NB4 (cell line): ENCODE data around the gene BCOR.

Experiments
- CTCF ChIP-seq: IDR thresholded peaks from one replicate; pipeline ENCODE4 v1.5.1; 2012; ENCODE audit warnings: low read depth, low read length
- MAX ChIP-seq: IDR thresholded peaks from 2 replicates; pipeline ENCODE4 v1.6.1; 2011; ENCODE audit warnings: low read depth, low read length
- MYC ChIP-seq: IDR thresholded peaks from 2 replicates; pipeline ENCODE4 v1.6.1; 2011; ENCODE audit warnings: low read depth, low read length
- POLR2A ChIP-seq: IDR thresholded peaks from 2 replicates; pipeline ENCODE4 v1.6.1; 2011; ENCODE audit warnings: mild to moderate bottlenecking; ENCODE audit not compliant: insufficient read length; ENCODE audit errors: extremely low read depth

DNA sequence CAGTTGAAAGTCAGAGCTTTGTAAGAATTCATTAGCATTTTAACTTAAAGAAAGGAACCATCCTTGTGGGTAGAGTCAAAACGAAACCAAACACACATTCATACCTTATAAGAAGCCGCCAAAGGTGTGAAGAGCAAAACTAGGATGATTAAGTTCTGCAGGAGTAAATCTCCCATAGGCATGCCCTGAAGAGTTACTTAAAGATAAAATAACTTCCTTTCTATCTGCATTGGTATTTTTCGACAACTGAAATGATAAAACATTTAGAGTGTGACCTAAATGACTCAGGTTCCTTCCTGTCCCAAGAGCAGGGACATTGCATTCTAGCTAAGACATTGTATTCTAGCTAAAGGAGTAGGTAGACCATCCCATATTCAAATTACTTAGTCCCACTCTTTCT lies 75.3 kb downstream of the BCOR start:
- TF ChIP-seq POLR2A (no peak), CTCF (no peak), MYC (no peak), MAX (no peak)
